Superior temporal gyrus (tissue), 1 donor: ENCODE measurements around the gene GLA.
A peak's percentile ranks its signal among the peaks of the same experiment; 100 is the strongest.

Source experiments
- DNase-seq: peaks from one replicate; pipeline ENCODE4 v3.0.0-alpha.2; 2016; ENCODE audit errors: extremely low spot score

Gene GLA

DNA sequence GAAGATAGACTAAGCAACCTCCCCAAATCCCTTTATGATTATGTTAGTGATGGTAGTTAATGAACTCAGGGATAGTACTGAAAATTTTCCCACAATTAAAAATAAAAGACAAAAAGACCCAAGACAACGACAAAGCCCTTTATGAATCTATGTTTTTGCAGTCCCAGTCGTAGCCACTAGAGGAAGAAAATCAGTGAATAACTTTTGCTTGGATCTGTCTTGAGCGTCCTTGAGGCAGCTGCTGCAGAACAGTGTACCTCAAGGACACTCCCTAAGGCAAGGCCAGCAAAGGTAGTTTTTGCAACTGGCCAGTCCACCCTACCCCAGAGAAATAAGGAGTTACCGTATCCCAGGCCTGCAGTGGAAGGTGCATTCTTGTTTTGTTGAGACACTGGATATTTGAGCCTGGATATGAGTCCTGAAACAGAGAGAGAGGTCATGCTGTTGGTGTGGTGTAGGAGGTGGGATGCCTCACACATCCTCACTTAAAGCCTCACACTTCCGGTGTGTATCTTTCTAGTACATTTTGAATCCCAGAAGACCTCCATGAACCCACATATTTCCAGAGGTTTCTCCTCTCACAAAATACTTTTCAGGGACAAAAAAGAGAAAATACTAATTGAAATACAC lies 50.4 kb downstream of the GLA start:
- no peak for DNase-seq

- DNase-seq: no peak
These were observed 58.5 kb downstream of the GLA start for GRCh38 chrX:101349193-101349562.

GRCh38 chrX:101348452-101349192 lies 59.1 kb downstream of the GLA start, which contains the start of gene TIMM8A:
TIMM8A (minus strand) TSS chrX:101348742; CDS start chrX:101348664, 78 bp downstream.
- peak; percentile 66 for DNase-seq

DNA sequence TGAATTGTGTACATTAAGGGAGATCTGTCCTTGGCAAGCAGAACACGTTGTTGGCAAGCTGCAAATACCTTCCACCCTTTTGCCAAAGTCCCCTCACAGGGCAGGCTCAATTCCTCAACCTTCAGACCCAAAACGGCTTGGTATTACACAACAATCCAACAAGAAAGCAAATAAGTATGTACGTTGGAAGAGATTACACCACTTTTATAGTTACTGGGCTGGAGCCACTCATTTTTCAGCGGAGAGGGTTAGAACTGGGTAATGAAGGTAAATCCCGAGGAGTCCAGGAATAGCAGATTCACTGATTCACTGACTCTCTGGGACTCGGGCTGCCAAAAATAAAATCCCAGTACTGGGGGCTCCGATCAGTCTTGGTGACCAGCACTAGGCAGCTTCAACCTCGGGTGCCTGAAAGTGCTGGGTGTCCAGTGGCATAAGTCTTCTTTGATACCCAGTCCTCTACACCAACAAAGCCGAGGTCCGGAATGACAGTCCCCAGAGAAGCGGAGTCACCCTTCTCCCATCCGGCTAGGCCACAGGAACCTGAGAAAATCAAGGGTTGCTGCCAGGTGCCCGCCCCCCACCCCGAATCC lies 59.8 kb downstream of the GLA start:
- no peak for DNase-seq
